SJSA1 (cell line): Measurements from ENCODE around the gene OR6X1. TPM values are rescaled to one million over a fixed set of nuclear protein-coding genes. Genes with fewer than 3 reads are reported as not detected.
"Not testable (repeated sequence)": the region's sequence is repeated elsewhere in the genome, so short reads cannot be mapped to it uniquely, and the experiment has no call there.

ENCODE experiments used
- DNase-seq, 2 experiments: peaks; one replicate each; pipeline ENCODE4 v3.0.0-alpha.2; 2015 to 2020; ENCODE audit warnings: low spot score in 2 of 2, low read depth in 1 of 2
- H3K27ac ChIP-seq: fragments of 250-450 bp; sonication (Bioruptor Pico); 2 replicates; pipeline ENCODE4 v1.5.1; 2020; ENCODE audit warnings: mild to moderate bottlenecking, moderate library complexity
- H3K27me3 ChIP-seq: fragments of 250-450 bp; sonication (Bioruptor Pico); replicated peaks from 2 replicates; pipeline ENCODE4 v1.5.1; 2020; ENCODE audit warnings: mild to moderate bottlenecking, moderate library complexity
- H3K36me3 ChIP-seq: fragments of 250-450 bp; sonication (Bioruptor Pico); 2 replicates; pipeline ENCODE4 v1.5.1; 2020; ENCODE audit warnings: mild to moderate bottlenecking
- H3K4me1 ChIP-seq: fragments of 250-450 bp; sonication (Bioruptor Pico); replicated peaks from 2 replicates; pipeline ENCODE4 v1.6.1; 2021; ENCODE audit warnings: mild to moderate bottlenecking
- H3K4me3 ChIP-seq: fragments of 250-450 bp; sonication (Bioruptor Pico); 2 replicates; pipeline ENCODE4 v1.5.1; 2020; ENCODE audit warnings: mild to moderate bottlenecking
- H3K9me3 ChIP-seq: fragments of 250-450 bp; sonication (Bioruptor Pico); replicated peaks from 2 replicates; pipeline ENCODE4 v1.5.1; 2020; ENCODE audit warnings: mild to moderate bottlenecking
- total RNA-seq: library from RNA; depleted of rRNA; stranded (reverse); fragments of >200 nt; shearing (Covaris generic); gene quantifications from 2 replicates; pipeline ENCODE4 v1.2.3, GENCODE V29; 2014

The OR6X1 gene
- total RNA-seq, 1 experiment from 2014 or later = not detected

- Histone ChIP-seq H3K36me3 (no peaks in the 10 kb centered on the region), H3K4me3 (no peak overlapping the region), H3K4me1 (no peaks in the 10 kb centered on the region), H3K27me3 (no peaks in the 10 kb centered on the region), H3K9me3 (no peaks in the 10 kb centered on the region), H3K27ac (no peak overlapping the region)
- DNase-seq = no peak
Measured at GRCh38 chr11:123773026-123773425, 18.7 kb upstream of the OR6X1 start.

GRCh38 chr11:123771664-123772063 lies 17.3 kb upstream of the OR6X1 start:
- Histone ChIP-seq H3K4me3 (no peak overlapping the region), H3K4me1 (no peaks in the 10 kb centered on the region), H3K27ac (no peak overlapping the region), H3K27me3 (no peaks in the 10 kb centered on the region), H3K9me3 (no peaks in the 10 kb centered on the region), H3K36me3 (no peaks in the 10 kb centered on the region)
- DNase-seq = no peak

- no peak for DNase-seq
Measured at GRCh38 chr11:123770712-123771111, 16.4 kb upstream of the OR6X1 start.

GRCh38 chr11:123765601-123766000 lies 11.3 kb upstream of the OR6X1 start:
- Histone ChIP-seq H3K36me3 (no peaks in the 10 kb centered on the region), H3K27ac (no peak overlapping the region), H3K27me3 (no peaks in the 10 kb centered on the region), H3K9me3 (no peaks in the 10 kb centered on the region), H3K4me1 (no peaks in the 10 kb centered on the region), H3K4me3 (no peak overlapping the region)
- no peak for DNase-seq

More at GRCh38 chr11:123770712-123771111, 16.4 kb upstream of the OR6X1 start:
- no peaks in the 10 kb centered on the region for H3K36me3 ChIP-seq
- no peak overlapping the region for H3K27ac ChIP-seq
- no peak overlapping the region for H3K4me3 ChIP-seq
- H3K27me3 ChIP-seq = no peaks in the 10 kb centered on the region
- H3K9me3 ChIP-seq = no peaks in the 10 kb centered on the region
- no peaks in the 10 kb centered on the region for H3K4me1 ChIP-seq

- Histone ChIP-seq H3K4me1 (no peaks in the 10 kb centered on the region), H3K27me3 (no peaks in the 10 kb centered on the region), H3K4me3 (no peak overlapping the region), H3K9me3 (no peaks in the 10 kb centered on the region), H3K27ac (no peak overlapping the region), H3K36me3 (no peaks in the 10 kb centered on the region)
- no peak for DNase-seq
Measured at GRCh38 chr11:123762422-123762821, 8.1 kb upstream of the OR6X1 start.

GRCh38 chr11:123760894-123761293 lies 6.6 kb upstream of the OR6X1 start:
- Histone ChIP-seq H3K4me1 (no peaks in the 10 kb centered on the region), H3K36me3 (no peaks in the 10 kb centered on the region), H3K27me3 (no peaks in the 10 kb centered on the region), H3K27ac (no peak overlapping the region), H3K9me3 (no peaks in the 10 kb centered on the region), H3K4me3 (no peak overlapping the region)
- no peak for DNase-seq

- Histone ChIP-seq H3K4me3 (no peak overlapping the region), H3K27me3 (no peaks in the 10 kb centered on the region), H3K36me3 (no peaks in the 10 kb centered on the region), H3K4me1 (no peaks in the 10 kb centered on the region), H3K9me3 (no peaks in the 10 kb centered on the region), H3K27ac (no peak overlapping the region)
- DNase-seq = no peak
Measured at GRCh38 chr11:123757976-123758375, 3.7 kb upstream of the OR6X1 start.

- H3K36me3 ChIP-seq = no peaks in the 10 kb centered on the region
- H3K4me1 ChIP-seq = no peaks in the 10 kb centered on the region
- no peak for DNase-seq
- H3K27ac ChIP-seq = no peak overlapping the region
- H3K27me3 ChIP-seq = no peaks in the 10 kb centered on the region
- H3K9me3 ChIP-seq = no peaks in the 10 kb centered on the region
- no peak overlapping the region for H3K4me3 ChIP-seq
Measured at GRCh38 chr11:123755813-123756212, 1.5 kb upstream of the OR6X1 start.

GRCh38 chr11:123755344-123755743 lies 1.0 kb upstream of the OR6X1 start:
- H3K36me3 ChIP-seq = no peaks in the 10 kb centered on the region
- H3K27me3 ChIP-seq = no peaks in the 10 kb centered on the region
- no peak overlapping the region for H3K4me3 ChIP-seq
- DNase-seq = no peak
- H3K4me1 ChIP-seq = no peaks in the 10 kb centered on the region
- no peaks in the 10 kb centered on the region for H3K9me3 ChIP-seq
- H3K27ac ChIP-seq = no peak overlapping the region

- Histone ChIP-seq H3K36me3 (no peaks in the 10 kb centered on the region), H3K27ac (no peak overlapping the region), H3K27me3 (no peaks in the 10 kb centered on the region), H3K4me3 (no peak overlapping the region), H3K4me1 (no peaks in the 10 kb centered on the region), H3K9me3 (no peaks in the 10 kb centered on the region)
- DNase-seq = no peak
Measured at GRCh38 chr11:123753110-123753509, 1.2 kb downstream of the OR6X1 start.

- Histone ChIP-seq H3K4me1 (no peaks in the 10 kb centered on the region), H3K27ac (no peak overlapping the region), H3K4me3 (no peak overlapping the region), H3K27me3 (no peaks in the 10 kb centered on the region), H3K9me3 (no peaks in the 10 kb centered on the region), H3K36me3 (no peaks in the 10 kb centered on the region)
- DNase-seq = no peak
Measured at GRCh38 chr11:123751781-123752180, 2.5 kb downstream of the OR6X1 start.

- not testable (repeated sequence) for H3K27me3 ChIP-seq, H3K27ac ChIP-seq, H3K36me3 ChIP-seq
Measured at GRCh38 chr11:123748349-123748748, 6.0 kb downstream of the OR6X1 start.

GRCh38 chr11:123745764-123746451 lies 8.4 kb downstream of the OR6X1 start:
- H3K36me3 ChIP-seq = peaks cover 4% of the 10 kb centered on the region; the same call in 1 of the 2 replicates
- H3K4me3 ChIP-seq = no peak overlapping the region
- H3K27ac ChIP-seq = no peak overlapping the region
- no peaks in the 10 kb centered on the region; the same call in 1 of the 2 replicates for H3K4me1 ChIP-seq
- DNase-seq = no peak
- no peaks in the 10 kb centered on the region for H3K27me3 ChIP-seq
- no peaks in the 10 kb centered on the region for H3K9me3 ChIP-seq

More at GRCh38 chr11:123748349-123748748, 6.0 kb downstream of the OR6X1 start:
- not testable (repeated sequence) for DNase-seq, H3K4me1 ChIP-seq, H3K9me3 ChIP-seq, H3K4me3 ChIP-seq

GRCh38 chr11:123742724-123743120 lies 11.6 kb downstream of the OR6X1 start:
- Histone ChIP-seq H3K36me3 (peaks cover 7% of the 10 kb centered on the region; the same call in 1 of the 2 replicates), H3K27ac (no peak overlapping the region), H3K27me3 (no peaks in the 10 kb centered on the region), H3K4me1 (no peaks in the 10 kb centered on the region; the same call in 1 of the 2 replicates), H3K4me3 (no peak overlapping the region), H3K9me3 (no peaks in the 10 kb centered on the region)
- DNase-seq = no peak
